Neural crest cell (in vitro differentiated cells): ENCODE measurements around the gene CLECL1. TPM values are rescaled to one million over a fixed set of nuclear protein-coding genes. Genes with fewer than 3 reads are reported as not detected.

Experiments
- DNase-seq: peaks from one replicate; pipeline ENCODE4 v3.0.0; 2021; ENCODE audit warnings: low read depth, mixed read lengths, low spot score
- H3K27ac Mint-ChIP-seq: one replicate; pipeline ENCODE4 v1.8.0; 2021; ENCODE audit warnings: mild to moderate bottlenecking, mixed read lengths; ENCODE audit not compliant: unreplicated experiment
- H3K27me3 Mint-ChIP-seq: 2 replicates; pipeline ENCODE4 v1.8.0; 2021; ENCODE audit warnings: low read depth, mild to moderate bottlenecking, mixed read lengths
- H3K36me3 Mint-ChIP-seq: 2 replicates; pipeline ENCODE4 v1.8.0; 2021; ENCODE audit warnings: low read depth, mild to moderate bottlenecking, mixed read lengths
- H3K4me1 Mint-ChIP-seq: 2 replicates; pipeline ENCODE4 v1.8.0; 2021; ENCODE audit warnings: mixed read lengths
- H3K4me3 Mint-ChIP-seq: one replicate; pipeline ENCODE4 v1.8.0; 2021; ENCODE audit warnings: mild to moderate bottlenecking, mixed read lengths
- H3K9me3 Mint-ChIP-seq: 2 replicates; pipeline ENCODE4 v1.8.0; 2021; ENCODE audit warnings: mixed read lengths
- total RNA-seq: library from RNA; stranded (reverse); gene quantifications from 2 replicates; pipeline ENCODE4 v1.2.1, GENCODE V29; 2021
- TF ChIP-seq, protein P1 (sequence below): fragments of 200-600 bp; sonication (generic); conservative IDR thresholded peaks from 2 replicates; pipeline ENCODE4 v1.5.0; 2021; ENCODE audit warnings: antibody characterized with exemption, mild to moderate bottlenecking

CLECL1 gene
- total RNA-seq, 1 donor from 2014 or later = not detected

DNA sequence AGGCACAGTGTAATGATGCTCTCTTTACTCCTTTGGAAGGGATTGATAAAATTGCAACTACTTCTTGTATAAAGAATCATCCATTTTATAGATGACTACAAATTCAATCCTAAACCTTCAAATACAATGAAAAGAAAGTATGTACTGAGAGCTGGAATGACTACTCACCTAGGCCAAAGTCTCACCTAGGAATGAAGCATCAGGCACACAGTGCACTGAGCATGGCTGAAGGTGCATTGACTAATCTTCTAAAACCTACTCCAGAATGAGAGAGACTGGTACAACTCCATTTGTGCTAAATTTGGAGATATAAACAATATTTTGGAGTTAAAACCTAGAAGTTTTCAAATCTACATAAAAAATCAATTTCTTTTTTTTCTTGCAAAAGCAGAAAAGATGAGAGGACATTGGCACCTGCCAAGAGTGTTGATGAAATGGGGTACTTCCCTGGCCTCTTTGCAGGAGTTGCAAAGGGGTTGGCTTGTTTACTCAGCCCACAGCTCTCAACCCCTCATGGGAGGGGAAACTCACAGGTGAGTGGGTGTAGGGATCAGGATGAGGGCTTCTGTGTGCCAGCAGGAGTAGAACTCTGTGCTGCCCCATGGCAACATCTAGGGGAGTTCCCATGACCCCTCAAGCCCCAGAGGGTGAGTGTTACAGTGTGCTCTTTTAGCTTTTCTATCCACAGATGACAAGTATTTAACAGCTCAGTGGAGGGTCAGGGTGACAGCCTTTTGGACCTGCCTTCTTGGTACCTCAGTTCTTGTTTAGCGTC is 31.3 kb downstream of the CLECL1 start:
- TF ChIP-seq, protein P1, sequence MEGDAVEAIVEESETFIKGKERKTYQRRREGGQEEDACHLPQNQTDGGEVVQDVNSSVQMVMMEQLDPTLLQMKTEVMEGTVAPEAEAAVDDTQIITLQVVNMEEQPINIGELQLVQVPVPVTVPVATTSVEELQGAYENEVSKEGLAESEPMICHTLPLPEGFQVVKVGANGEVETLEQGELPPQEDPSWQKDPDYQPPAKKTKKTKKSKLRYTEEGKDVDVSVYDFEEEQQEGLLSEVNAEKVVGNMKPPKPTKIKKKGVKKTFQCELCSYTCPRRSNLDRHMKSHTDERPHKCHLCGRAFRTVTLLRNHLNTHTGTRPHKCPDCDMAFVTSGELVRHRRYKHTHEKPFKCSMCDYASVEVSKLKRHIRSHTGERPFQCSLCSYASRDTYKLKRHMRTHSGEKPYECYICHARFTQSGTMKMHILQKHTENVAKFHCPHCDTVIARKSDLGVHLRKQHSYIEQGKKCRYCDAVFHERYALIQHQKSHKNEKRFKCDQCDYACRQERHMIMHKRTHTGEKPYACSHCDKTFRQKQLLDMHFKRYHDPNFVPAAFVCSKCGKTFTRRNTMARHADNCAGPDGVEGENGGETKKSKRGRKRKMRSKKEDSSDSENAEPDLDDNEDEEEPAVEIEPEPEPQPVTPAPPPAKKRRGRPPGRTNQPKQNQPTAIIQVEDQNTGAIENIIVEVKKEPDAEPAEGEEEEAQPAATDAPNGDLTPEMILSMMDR = no peak
- no peaks in the 10 kb centered on the region for H3K4me1 Mint-ChIP-seq

DNA sequence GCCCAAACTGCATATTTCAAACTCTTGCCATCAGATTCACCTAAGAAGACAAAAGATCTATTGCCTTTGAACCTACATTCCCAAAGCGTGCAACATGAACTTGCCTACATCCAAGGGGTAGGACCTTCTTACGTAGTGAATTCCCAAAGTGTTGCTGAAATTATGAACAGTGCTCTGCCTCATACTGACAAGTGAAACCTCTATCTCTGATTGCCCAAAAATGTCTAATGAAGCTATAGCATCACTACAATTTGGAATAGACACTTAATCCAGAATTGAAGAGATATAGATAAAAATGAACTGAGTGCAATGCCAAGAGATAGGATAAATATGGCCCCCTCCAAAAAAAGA is 32.3 kb downstream of the CLECL1 start:
- Mint-ChIP-seq H3K9me3 (peaks cover 16% of the 10 kb centered on the region), H3K27me3 (peaks cover 4% of the 10 kb centered on the region), H3K4me1 (no peaks in the 10 kb centered on the region), H3K27ac (no peak overlapping the region), H3K36me3 (peaks cover 22% of the 10 kb centered on the region), H3K4me3 (no peak overlapping the region)
- DNase-seq = no peak
- TF ChIP-seq, protein P1 = no peak

More for the DNA sequence above, 31.3 kb downstream of the CLECL1 start:
- Mint-ChIP-seq H3K36me3 (peaks cover 13% of the 10 kb centered on the region), H3K9me3 (peaks cover 21% of the 10 kb centered on the region), H3K27ac (no peak overlapping the region), H3K4me3 (no peak overlapping the region), H3K27me3 (peaks cover 4% of the 10 kb centered on the region)
- no peak for DNase-seq

DNA sequence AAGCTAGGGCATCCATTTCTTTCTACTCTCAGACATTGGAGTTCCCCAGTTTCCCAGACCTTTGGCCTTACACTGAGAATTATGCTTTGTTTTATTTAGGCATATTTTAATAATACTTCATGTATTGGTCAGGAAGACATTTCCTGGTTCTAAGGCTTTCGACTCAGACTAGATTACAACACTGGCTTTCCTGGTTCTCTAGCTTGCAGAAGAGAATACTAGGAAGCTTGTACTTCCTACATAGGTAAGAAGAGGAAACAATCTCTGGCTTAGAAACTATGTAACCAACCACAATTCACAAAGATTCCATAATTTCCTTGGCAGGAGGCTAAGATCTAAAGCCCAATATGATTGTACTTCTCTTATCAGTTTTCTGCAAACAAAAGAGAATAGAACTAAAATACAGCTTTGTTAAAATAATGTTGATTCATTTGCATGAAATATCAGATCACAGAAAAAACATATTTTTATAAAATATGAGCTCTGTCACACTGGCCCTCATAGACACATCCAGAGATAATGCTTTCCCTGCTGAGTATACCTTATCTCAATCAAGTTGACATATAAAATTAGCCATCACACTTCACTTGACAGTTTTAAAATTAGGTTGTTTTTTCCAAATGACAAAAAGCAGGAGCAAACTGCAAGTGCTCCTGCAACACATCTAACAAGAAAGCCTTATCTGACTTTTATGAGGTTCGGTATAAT is 32.8 kb downstream of the CLECL1 start:
- peaks cover 13% of the 10 kb centered on the region for H3K9me3 Mint-ChIP-seq
- no peak overlapping the region for H3K4me3 Mint-ChIP-seq
- no peak overlapping the region for H3K27ac Mint-ChIP-seq
- peaks cover 24% of the 10 kb centered on the region for H3K36me3 Mint-ChIP-seq
- TF ChIP-seq, protein P1 = no peak
- no peak for DNase-seq
- peaks cover 4% of the 10 kb centered on the region for H3K27me3 Mint-ChIP-seq
- no peaks in the 10 kb centered on the region for H3K4me1 Mint-ChIP-seq

DNA sequence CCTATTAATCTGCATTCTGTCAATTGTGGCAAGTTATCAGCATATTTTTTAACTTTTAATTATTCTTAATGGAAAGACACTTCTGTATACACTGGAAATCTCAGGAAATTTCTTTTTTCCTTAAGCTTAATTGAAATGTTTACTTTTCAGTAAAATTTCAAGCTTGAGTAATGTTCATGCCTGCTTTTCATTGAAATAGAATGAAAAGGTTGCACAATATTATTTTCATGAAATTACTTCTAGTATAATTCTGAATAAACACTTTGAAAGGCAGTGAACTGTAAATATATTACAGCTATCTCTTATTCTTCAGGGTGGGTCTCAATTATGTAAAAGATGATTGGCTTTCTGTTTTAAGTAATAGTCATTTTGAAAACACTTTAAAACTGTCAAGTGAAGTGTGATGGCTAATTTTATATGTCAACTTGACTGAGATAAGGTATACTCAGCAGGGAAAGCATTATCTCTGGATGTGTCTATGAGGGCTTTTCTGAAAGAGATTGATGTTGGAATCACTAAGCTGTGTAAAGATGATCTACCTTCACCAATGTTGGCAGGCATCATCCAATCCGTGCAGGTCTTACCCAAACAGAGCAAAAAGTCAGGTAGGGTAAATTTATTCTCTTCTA is 33.5 kb downstream of the CLECL1 start:
- peaks cover 29% of the 10 kb centered on the region for H3K36me3 Mint-ChIP-seq
- TF ChIP-seq, protein P1 = no peak

DNA sequence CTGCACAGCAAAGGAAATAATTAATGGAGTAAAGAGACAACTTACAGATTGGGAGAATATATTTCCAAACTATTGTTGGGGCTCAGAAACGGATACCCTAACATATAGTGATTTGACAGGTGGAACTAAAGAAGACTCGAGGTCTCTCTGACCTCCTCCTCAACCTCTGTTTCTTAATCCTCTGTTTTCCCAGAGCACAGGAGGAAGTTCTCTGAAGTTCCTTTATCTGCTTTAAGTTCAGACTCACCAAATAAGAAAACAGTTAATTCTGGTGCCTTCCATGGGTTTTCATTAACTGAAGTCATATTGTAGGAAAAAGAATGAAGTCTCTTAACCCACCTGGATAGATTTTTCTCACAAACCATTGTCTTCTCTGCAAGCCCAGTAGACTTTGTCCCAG is 34.2 kb downstream of the CLECL1 start:
- no peak overlapping the region for H3K4me3 Mint-ChIP-seq
- peaks cover 2% of the 10 kb centered on the region for H3K27me3 Mint-ChIP-seq
- H3K9me3 Mint-ChIP-seq = peaks cover 8% of the 10 kb centered on the region
- TF ChIP-seq, protein P1 = no peak
- no peak for DNase-seq
- peaks cover 31% of the 10 kb centered on the region for H3K36me3 Mint-ChIP-seq
- no peaks in the 10 kb centered on the region for H3K4me1 Mint-ChIP-seq
- no peak overlapping the region for H3K27ac Mint-ChIP-seq

More for the DNA sequence above, 33.5 kb downstream of the CLECL1 start:
- no peak overlapping the region for H3K27ac Mint-ChIP-seq
- H3K9me3 Mint-ChIP-seq = peaks cover 11% of the 10 kb centered on the region
- peaks cover 2% of the 10 kb centered on the region for H3K27me3 Mint-ChIP-seq
- H3K4me1 Mint-ChIP-seq = no peaks in the 10 kb centered on the region
- H3K4me3 Mint-ChIP-seq = no peak overlapping the region
- DNase-seq = no peak
